AG04450 (cell line): Measurements from ENCODE around the gene TRAPPC12. TPM values are rescaled to one million over a fixed set of nuclear protein-coding genes. Genes with fewer than 3 reads are reported as not detected.

ENCODE experiments used
- CTCF ChIA-PET: fragments of 300-600, 350-600 bp; formaldehyde crosslinking; extraction: SDS; loops from one replicate; lab custom pipeline; 2022; ENCODE audit warnings: antibody characterized with exemption, inconsistent platforms; lab: Charles Lee
- POLR2A ChIA-PET: fragments of 350-600 bp; formaldehyde crosslinking; extraction: SDS; loops from one replicate; lab custom pipeline; 2021; ENCODE audit warnings: antibody characterized with exemption, inconsistent platforms; lab: Yijun Ruan, JAX
- DNase-seq: peaks from one replicate; pipeline ENCODE4 v3.0.0-alpha.2; 2011; ENCODE audit warnings: low read depth, low spot score
- H3K27ac ChIP-seq: one replicate; pipeline ENCODE4 v1.5.1; 2012; ENCODE audit warnings: low read depth, low read length, control low read depth
- H3K27me3 ChIP-seq: one replicate; pipeline ENCODE4 v1.6.0; 2012; ENCODE audit warnings: low read length; ENCODE audit not compliant: control insufficient read depth, insufficient read depth
- H3K4me3 ChIP-seq: 2 replicates; pipeline ENCODE4 v1.5.1; 2011; ENCODE audit warnings: mild to moderate bottlenecking, low read depth, low read length, control low read depth
- H3K9me3 ChIP-seq: 2 replicates; pipeline ENCODE4 v1.5.1; 2012; ENCODE audit warnings: low read length; ENCODE audit not compliant: control insufficient read depth, insufficient read depth
- CTCF ChIP-seq: IDR thresholded peaks from 2 replicates; pipeline ENCODE4 v1.5.1; 2011; ENCODE audit warnings: low read depth, low read length, control low read depth, inconsistent platforms
- polyA plus RNA-seq: library from polyadenylated mRNA; depleted of rRNA; stranded (reverse); fragments of >200 nt; gene quantifications from 2 replicates; pipeline ENCODE4 v1.2.3, GENCODE V29; 2011

The TRAPPC12 gene
- polyA plus RNA-seq, 1 experiment: 41.7 TPM

- no peak for DNase-seq
- no peak overlapping the region for H3K4me3 ChIP-seq
- ChIA-PET POLR2A (no interaction called here), CTCF (interaction anchor here (0.6 to 3.6 kb wide), 10 partner anchors 9 to 134 kb away, joined by 3 to 38 read pairs (median 4); no protein-coding TSS in a partner anchor)
- peaks cover 4% of the 10 kb centered on the region; the same call in 1 of the 2 replicates for H3K9me3 ChIP-seq
- TF ChIP-seq CTCF: no peak
- H3K27ac ChIP-seq: no peak overlapping the region
- no peaks in the 10 kb centered on the region for H3K27me3 ChIP-seq
Measured at GRCh38 chr2:3463186-3463835, 83.8 kb downstream of the TRAPPC12 start.

DNA sequence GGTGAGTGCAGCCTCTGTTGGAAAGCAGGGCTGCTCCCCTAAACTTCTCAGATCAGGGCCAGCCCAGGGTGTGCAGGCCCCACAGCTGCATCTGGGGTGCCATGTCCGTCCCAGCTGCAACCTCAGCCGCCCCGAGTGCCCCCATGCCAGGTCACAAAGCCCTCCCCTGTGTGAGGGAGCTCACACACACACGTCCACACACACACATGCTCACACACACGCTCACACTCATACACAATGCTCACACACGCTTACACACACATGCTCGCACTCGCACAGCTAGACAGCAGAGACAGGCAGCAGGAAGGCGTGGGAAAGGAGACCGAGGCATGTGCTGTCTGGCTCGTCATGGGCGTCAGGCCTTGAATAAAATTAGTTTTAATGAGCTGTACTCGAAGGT lies 84.5 kb downstream of the TRAPPC12 start:
- CTCF ChIA-PET: interaction anchor here (1.1 to 3.6 kb wide), 2 partner anchors 10 to 40 kb away, joined by 3 to 38 read pairs; no protein-coding TSS in a partner anchor

DNA sequence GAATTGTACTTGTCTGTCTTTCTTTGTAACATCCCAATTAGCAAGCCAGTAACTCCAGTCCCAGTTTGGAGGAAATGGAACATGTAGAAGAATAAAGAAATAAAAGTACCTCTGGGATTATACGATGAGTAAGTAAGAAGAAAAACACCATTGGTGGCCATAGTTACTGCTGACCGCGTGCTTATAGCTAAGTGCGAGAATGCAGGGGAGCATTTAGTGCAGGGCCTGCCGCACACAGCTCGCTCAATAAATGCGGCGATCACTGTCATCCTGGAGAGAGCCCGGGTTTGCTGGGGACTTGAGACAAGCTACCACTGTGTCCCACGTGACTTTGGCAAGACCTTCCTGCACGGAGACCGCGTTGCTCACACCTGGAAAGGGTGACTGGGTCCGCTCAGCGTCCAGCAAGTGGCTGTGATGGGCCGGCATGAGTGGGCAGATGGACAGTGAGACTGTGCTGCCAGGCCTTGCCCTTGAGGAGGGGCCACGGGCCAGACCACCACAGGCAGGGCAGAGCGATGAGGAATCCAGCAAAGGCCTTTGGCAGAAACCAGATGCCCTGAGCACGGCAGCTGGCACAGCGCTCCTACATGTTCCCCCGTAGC lies 85.0 kb downstream of the TRAPPC12 start:
- ChIA-PET CTCF (interaction anchor here (3.6 kb wide), 1 partner anchor 41 kb away, joined by 38 read pairs; no protein-coding TSS in a partner anchor), POLR2A (interaction anchor here (0.5 kb wide), 1 partner anchor 88 kb away, joined by 3 read pairs; no protein-coding TSS in a partner anchor)
- peaks cover 4% of the 10 kb centered on the region; the same call in 1 of the 2 replicates for H3K9me3 ChIP-seq
- no peak overlapping the region for H3K4me3 ChIP-seq
- no peaks in the 10 kb centered on the region for H3K27me3 ChIP-seq
- DNase-seq: no peak
- TF ChIP-seq CTCF: no peak
- H3K27ac ChIP-seq: no peak overlapping the region

More for the DNA sequence above, 84.5 kb downstream of the TRAPPC12 start:
- TF ChIP-seq CTCF: no peak
- no peak overlapping the region for H3K4me3 ChIP-seq
- H3K27ac ChIP-seq: no peak overlapping the region
- H3K9me3 ChIP-seq: peaks cover 4% of the 10 kb centered on the region; the same call in 1 of the 2 replicates
- no peaks in the 10 kb centered on the region for H3K27me3 ChIP-seq
- POLR2A ChIA-PET: no interaction called here
- DNase-seq: no peak

DNA sequence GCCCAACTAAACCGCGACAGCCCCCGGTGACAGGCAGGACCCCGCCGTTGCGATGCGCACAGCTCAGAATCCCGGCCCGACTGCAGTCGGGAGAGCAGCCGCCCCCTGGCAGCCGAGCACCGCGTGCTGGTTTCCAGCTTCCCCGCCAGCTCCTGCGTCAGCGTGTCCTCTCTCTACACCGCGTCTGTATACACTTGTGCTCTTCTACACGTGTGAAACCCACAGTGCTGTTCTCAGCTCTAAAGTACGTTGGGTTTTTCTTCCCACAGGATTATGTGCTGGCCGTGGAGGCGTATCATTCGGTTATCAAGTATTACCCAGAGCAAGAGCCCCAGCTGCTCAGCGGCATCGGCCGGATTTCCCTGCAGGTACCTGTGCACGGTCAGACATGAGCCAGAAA lies 85.8 kb downstream of the TRAPPC12 start:
- DNase-seq: no peak

More for the DNA sequence above, 85.8 kb downstream of the TRAPPC12 start:
- TF ChIP-seq CTCF: no peak
- no peaks in the 10 kb centered on the region for H3K27me3 ChIP-seq
- peak overlapping the region; percentile 81 for H3K27ac ChIP-seq
- H3K9me3 ChIP-seq: peaks cover 4% of the 10 kb centered on the region; the same call in 1 of the 2 replicates
- ChIA-PET CTCF (interaction anchor here (1.7 kb wide), 1 partner anchor 41 kb away, joined by 6 read pairs; no protein-coding TSS in a partner anchor), POLR2A (interaction anchor here (0.5 to 1.2 kb wide), 2 partner anchors 28 to 87 kb away, joined by 3 to 5 read pairs; no protein-coding TSS in a partner anchor)
- no peak overlapping the region for H3K4me3 ChIP-seq
